ENCODE results near the gene CRHR1.

DNA sequence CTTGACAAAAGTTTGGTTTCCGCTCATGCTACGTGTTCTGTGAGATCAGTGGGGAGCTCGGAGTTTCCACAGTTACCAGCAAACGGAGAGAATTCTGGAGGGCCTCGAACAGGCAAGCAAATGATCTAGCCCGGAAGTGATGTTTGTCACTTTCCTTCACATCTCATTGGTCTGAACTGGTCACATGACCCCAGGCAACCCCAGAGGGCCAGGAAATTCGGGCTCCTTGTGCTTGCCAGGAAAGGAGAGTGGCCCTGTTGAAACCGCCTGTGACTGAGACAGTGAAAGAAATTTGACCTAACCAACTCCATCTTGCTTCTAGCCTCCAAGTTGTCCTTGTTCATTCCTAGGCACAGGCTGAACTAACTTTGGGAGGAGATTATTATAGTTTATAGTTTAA, 83.6 kb downstream of the CRHR1 start:
- TF ChIP-seq, protein P1, sequence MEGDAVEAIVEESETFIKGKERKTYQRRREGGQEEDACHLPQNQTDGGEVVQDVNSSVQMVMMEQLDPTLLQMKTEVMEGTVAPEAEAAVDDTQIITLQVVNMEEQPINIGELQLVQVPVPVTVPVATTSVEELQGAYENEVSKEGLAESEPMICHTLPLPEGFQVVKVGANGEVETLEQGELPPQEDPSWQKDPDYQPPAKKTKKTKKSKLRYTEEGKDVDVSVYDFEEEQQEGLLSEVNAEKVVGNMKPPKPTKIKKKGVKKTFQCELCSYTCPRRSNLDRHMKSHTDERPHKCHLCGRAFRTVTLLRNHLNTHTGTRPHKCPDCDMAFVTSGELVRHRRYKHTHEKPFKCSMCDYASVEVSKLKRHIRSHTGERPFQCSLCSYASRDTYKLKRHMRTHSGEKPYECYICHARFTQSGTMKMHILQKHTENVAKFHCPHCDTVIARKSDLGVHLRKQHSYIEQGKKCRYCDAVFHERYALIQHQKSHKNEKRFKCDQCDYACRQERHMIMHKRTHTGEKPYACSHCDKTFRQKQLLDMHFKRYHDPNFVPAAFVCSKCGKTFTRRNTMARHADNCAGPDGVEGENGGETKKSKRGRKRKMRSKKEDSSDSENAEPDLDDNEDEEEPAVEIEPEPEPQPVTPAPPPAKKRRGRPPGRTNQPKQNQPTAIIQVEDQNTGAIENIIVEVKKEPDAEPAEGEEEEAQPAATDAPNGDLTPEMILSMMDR (IDR thresholded peaks at IDR 0.05 in 8 of 11, conservative IDR thresholded peaks at IDR 0.05 in 3 of 11) = no peak
- no peak for TF ChIP-seq POLR2AphosphoS5 (IDR thresholded peaks at IDR 0.05)
- no peak for TF ChIP-seq POLR2A (IDR thresholded peaks at IDR 0.05)

All from spleen (tissue), 7 donors.